NCI-H1436 (cell line): Measurements from ENCODE around the gene PCNT.

Experiments
- DNase-seq: peaks from one replicate; lab custom pipeline; 2025; lab: John Stamatoyannopoulos, UW

The PCNT gene

DNA sequence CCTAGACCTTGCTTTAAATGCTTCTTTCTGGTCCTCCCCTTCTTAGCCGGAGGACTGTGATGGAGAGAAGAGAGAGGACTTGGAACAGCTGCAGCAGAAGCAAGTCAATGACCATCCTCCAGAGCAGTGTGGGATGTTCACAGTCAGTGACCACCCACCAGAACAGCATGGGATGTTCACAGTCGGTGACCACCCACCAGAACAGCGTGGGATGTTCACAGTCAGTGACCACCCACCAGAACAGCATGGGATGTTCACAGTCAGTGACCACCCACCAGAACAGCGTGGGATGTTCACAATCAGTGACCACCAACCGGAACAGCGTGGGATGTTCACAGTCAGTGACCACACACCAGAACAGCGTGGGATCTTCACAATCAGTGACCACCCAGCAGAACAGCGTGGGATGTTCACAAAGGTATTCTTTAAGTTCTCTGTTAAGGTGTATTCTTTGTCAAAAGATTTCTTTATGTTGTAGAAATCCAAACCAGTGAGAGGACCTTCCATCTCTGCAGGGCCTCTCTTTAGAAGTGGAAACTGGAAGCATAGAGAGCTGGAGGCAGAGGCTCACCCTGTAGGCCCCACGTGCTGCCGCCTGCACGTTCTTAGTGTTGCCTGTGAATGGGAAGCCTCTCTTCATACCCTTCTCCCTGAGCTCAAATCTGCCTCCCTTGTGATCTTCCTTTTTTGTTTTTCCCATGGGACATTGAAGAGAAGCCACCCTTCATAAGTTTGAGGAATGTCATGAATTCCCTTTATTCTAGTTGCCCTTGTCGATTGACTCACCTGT lies 10.6 kb downstream of the PCNT start:
- DNase-seq: no peak

DNA sequence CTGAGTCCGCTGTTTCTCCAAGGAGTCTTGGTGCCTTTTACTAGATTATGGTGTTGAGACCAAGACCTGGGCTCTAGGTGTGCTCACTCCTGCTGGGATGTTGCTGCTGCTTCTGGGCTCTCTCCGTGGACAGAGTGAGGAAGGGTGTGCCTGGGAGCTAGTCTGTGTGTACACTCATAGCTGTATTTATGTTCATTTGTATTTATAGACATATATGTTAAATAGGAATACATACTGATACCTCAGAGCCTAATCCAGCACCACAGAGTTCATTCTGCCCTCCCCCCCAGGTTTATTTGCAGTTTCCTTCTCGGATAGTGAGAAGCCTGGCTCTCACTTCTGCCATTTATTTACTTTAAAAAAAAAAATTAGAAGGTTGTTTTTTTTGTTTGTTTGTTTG lies 12.6 kb downstream of the PCNT start:
- DNase-seq: no peak

DNA sequence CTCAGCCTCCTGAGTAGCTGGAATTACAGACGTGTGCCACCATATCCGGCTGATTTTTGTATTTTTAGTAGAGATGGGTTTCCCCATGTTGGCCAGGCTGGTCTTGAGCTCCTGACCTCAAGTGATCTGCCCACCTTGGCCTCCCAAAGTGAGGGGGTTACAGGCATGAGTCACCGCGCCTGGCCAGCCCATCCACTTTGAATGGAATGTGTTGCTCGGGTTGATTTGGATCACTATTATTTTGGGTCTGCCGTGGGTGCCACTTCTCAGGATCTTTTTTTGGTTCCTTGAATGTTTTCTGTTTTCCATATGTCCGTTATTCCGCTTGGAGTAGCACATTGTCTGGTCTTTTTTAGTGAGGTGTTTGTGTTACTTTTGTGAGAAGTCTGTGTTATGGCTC lies 17.0 kb downstream of the PCNT start:
- no peak for DNase-seq

DNA sequence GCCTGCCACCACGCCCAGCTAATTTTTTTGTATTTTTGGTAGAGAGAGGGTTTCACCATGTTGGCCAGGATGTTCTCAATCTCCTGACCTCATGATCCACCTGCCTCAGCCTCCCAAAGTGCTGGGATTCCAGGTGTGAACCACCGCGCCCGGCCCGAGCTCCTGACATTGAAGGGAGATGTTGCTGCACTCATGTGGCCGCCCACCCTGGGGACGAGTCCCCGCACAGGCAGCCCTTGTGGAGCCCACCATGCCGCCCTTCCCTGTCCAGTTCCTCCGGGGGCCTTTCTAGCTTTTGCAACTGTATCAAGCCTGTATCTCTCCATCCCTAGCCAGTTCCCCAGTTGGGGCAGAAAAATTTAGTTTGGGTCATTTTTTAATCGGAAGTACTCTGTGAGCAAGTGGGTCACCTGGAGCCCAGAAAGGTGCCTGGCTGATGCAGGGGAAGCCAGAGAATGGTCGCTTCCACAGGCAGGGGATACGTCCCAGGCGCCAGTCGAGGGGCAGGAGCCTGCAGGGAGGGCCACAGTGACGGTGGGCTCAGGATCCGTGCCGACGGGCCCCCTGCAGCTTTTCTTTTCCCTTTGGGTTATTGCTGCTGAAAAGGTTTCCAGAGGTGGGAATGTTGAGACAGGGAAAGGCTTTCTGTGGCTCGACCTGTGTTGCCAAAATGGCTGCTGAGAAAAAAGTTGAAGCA lies 20.4 kb downstream of the PCNT start:
- DNase-seq: no peak

DNA sequence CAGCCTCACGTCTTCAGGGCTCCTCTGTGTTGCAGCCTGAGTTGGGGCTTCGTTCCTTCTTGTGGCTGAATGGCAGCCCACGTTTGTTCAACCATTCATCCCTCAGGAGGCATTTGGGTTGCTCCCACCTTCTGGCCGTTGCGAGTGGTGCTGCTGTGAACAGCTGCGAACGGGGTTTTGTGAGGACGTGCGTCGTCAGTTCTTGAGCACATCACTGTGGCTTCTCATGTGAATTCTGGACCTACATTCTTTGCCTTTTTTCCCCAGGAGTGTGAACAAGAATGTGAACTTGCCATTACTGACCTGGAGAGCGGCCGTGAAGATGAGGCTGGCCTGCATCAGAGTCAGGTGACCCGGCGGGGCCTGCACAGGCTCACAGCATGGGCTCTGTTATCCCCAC lies 21.9 kb downstream of the PCNT start:
- DNase-seq: no peak

DNA sequence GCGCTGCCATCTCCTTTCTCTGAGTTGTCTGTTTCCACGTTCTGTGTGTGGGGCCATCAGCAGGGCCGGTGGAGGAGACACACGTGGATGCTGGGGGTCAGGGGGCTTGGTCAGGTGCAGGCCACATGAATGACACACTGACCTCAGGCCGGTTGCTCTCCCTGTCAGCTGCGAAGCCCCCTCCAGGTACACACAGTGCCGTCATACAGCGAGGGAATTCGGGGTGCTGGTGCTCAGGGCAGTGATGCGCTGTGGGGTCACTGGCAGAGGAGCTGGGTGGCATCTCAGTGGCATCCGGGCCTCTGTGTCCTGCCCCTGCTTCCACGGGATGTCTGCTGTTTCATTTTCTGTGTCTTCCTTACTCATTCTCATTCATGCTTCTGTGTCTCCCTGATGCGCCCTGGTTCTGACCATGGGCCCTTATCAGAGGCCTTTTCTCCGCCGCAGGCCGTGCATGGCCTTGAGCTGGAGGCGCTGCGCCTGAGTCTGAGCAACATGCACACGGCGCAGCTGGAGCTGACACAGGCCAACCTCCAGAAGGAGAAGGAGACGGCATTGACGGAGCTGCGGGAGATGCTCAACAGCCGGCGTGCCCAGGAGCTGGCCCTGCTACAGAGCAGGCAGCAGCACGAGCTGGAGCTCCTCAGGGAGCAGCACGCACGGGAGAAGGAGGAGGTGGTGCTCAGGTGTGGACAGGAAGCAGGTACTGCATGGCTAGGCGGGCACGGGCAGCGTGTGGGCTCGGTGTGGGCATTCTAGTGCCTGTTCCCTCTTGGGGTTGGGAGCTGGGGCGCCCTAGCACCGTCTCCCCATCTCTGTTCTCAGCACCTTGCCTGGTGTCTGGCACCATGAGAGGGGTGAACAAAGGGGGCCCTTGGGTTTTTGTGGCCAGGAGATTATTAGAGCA lies 22.6 kb downstream of the PCNT start:
- no peak for DNase-seq

DNA sequence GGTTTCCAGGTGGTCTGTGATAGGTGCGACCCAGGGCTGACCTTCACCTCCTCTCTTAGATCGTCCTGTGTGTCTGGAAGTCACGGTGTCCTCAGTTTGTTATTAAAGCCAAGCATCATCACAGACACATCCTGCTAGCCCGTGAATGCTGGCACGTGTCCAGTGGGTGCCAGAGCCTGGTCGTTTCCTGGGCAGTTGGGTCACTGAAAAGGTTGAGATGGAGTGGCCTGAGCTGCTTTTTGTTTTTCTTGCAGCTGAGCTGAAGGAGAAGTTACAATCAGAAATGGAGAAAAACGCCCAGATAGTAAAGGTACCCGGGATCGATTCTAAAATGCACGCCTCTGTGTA lies 23.2 kb downstream of the PCNT start:
- DNase-seq: no peak

DNA sequence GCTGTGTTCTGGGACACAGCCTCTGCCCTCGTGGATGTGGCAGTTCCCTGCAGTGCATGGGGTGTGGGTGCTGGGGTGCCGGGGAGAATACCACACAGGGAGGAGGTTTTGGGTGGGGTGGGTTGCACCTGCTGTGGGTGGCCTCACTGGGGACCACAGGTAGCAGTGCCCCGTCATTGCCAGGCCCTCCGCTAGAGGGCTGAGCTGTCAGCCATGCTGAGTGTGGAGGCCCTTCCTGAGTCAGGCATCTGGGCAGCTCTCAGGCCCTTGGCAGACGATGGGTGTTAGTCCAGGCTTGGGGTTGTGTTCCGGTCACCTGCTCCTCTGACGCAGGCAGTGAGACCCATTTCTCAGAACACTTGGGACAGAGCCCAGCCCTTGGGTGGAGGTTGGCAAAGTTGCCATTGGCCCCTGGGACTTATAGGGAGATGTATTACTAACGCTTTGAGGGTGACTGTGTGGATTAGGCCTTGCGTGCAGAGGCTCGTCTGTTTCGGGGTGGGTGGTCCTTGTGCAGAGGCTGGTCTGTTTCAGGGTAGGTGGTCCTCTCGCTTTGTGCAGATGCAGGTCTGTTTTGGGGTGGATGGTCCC lies 23.9 kb downstream of the PCNT start:
- no peak for DNase-seq

DNA sequence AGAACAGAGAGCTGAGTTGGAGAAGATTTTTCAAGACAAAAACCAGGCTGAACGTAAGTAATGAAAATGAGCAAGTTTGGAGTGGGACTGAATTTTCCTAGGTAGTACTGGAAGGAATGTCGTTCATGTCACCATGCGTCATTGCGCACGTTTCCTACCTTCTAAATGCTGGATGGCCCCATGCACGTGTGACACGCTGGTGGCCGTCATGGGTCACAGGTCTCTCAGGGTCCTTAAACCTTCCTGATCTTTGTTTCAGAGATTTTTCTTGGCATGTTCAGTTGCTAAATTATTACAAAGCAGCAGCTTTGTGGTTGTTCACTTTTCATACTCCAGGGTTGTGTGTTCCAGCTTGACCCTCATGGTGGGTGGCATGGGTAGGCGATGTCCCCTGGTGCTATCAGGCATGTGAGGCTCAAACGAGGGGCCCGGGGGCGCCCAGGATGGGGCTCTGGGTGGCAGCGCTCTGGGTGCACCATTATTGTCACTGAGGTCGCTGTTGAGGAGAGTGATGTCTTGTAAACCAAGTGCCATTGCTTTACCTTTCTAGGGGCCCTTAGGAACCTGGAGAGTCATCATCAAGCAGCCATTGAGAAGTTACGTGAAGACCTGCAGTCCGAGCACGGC lies 25.3 kb downstream of the PCNT start:
- no peak for DNase-seq

DNA sequence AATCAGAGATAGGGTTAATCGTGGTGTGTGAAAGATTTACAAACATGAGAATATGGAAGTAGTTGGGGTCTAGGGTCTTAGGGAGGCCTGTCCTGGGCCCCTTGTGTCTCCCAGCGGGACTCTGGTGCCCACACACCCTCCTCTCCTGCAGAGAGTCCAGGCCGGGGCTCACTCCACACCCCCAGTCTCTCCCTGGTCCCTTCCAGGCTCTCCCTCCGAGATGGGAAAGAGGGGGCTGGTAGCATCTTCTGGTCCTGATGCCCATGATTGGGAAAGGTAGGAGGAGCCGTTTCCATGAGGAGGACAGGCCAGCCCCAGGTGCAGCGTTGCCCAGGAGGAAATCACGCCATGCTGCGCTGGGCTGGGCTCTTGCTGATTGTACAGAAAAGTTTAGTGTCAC lies 26.6 kb downstream of the PCNT start:
- no peak for DNase-seq

DNA sequence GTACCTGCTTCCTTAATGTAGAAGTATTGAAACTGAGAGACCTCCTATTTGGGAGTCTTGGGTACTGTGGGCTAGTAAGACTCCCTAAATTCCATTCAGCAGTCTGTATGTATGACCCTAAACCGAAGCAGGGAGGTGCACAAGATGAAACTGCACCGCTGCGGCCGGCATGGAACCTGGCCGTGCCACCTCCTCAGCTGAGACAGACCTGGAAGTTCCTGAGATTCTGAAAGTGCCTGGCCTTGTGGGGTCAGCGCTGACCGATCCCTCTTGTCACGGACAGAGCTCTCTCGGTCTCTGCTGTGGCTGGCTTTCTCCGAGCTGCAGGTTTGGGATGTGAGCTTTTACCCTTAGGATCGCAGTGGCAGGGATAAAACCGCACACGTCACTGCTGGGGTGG lies 27.0 kb downstream of the PCNT start:
- no peak for DNase-seq

DNA sequence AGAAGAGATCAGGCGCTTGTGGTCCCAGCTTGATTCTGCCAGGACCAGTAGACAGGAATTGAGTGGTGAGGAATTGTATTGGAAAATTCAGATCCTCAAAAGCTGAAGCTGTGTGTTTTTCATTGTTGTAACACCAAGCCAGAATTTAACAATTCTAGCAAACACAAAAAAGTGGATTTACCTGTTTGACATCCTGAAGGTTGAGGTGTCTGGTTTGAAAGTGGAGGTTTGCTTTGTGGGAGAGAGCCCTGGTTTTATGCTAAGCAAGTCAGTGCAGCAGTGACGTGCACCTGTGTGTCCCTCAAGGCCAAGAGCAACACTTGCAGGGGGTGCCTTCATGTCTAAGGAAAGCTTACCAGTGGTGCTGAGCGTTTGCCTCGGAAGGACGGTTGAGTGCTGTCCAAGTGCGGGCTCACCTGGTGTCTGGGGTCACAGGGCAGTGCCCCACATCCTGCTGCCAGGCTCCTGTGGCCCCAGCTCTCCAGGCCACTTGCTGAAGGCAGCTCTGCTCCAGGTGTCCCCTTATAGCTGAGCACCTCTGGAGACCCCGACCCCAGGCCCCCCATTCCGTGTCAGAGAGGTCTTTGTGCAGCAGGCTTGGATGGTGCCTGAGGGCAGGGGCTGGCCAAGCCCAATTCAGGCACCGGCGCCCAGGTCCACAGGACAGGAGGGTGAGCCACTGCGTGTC lies 27.7 kb downstream of the PCNT start:
- DNase-seq: no peak

DNA sequence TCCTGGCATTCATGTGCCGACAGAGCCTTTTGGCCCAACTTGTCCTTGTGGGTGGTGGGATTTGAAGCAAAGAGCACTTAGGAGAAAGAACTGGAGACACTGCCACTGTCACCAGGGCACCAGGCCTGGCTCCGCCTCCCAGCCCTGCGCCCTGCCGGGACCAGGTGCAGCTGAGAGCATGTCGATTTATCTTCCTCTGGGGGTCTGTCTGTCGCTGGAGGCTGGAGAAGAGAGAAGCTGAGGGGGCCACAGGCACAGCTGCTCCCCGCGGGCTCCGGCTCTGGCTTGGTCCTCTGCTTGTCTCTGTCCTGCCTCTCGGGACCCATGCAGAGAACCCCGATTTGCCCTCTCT lies 28.2 kb downstream of the PCNT start:
- DNase-seq: no peak

DNA sequence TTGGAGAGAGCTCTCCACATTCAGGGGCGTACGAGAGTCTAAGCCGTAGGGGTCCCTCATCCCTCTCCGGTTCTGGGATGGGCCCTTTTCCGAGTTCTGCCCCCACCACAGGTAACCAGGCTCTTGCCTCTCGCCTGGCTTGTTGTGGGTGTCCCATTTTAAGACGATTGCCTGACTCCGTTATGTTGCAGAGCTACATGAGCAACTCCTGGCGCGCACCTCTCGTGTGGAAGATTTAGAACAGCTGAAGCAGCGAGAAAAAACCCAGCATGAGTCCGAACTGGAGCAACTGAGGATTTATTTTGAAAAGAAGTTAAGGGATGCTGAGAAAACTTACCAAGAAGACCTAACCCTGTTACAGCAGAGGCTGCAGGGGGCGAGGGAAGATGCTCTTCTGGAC lies 29.0 kb downstream of the PCNT start:
- no peak for DNase-seq

DNA sequence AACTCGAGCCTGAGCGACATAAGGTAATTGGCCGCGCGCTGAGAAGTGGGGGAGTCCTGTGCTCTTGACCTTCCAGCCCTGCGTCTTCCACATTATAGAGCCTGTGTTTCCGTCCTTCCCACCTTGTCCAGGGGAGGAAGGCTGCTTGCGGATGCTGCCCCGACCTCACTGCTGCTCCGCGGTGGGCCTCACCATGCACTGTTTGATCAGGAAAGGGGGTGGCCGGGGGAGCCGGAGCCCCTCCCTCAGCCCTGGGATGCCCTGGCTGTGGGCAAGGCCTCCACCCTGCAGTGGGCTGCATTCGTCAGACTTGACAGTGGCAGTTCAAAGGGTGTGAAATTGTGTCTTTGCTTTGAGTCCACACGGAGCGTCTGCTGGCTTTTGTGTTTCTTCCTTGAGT lies 30.1 kb downstream of the PCNT start:
- no peak for DNase-seq

DNA sequence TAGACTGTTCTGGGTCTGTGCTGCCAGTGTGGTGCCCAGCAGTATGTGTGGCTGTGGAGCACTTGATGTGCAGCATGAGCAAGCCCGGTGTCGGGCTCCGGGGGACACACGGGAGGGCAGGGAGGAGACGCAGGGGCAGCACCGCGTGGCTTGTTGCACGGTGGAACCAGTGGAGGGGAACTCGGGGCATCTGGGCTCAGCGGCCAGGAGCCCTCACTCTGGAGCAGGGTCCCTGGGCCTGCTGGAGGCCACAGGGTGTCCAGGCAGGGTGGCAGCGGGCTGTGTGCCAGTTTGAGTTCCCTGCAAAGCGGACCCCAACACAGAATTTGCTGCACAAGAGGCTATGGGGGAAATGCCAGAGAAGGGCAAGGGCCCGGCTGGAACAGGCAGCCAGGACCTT lies 30.6 kb downstream of the PCNT start:
- no peak for DNase-seq

DNA sequence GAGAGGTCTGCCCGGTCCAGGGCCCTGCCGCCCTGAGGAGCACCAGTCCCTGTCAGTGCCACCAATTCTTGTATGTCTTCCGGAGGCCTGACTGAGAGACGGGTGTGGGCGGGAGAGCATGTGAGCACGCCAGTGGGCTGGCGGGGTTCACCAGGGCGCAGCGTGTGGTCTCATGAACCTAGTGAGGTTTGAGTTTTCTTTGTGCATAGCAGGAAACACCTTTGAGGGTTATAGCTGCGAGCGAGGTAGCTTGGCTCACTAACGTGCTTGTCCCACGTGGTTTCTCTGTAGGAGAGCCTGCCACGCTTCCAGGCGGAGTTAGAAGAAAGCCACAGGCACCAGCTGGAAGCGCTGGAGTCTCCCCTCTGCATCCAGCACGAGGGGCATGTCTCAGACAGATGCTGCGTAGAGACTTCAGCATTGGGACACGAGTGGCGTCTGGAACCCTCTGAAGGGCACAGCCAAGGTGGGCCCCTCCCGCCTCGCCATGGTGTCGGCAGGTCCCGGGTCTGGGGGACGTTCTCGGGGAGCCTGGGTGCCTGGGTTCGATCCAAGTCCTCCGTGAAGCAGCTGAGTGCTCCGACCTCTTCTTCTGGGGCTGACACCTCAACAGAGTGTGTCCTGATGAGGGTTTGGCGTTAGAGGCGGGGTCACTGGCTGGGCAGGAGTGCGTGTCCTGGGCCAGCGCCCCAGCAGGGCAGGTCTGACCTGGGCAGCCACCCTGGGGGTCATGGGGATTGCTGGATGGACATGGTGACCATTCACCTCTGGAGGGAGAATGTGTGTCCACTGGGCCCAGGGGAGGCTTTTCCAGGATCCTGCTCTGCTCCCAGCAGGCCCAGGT lies 31.4 kb downstream of the PCNT start:
- no peak for DNase-seq

DNA sequence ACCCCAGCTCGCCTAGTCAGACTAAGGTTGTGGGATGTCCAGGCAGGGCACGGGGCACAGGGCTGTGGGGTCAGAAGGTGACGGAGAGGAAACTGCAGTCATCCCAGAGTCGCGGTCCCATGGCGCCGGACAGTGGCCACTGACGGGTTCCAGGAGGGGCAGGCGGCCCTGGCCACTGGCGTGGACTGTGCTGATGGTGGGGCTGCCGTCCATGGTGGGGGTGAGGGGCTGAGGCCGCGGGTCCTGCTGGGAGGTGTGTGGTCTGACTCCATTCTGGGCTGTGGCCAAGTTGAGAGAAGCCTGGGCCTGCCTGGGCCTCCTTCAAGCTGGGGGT lies 32.0 kb downstream of the PCNT start:
- no peak for DNase-seq

DNA sequence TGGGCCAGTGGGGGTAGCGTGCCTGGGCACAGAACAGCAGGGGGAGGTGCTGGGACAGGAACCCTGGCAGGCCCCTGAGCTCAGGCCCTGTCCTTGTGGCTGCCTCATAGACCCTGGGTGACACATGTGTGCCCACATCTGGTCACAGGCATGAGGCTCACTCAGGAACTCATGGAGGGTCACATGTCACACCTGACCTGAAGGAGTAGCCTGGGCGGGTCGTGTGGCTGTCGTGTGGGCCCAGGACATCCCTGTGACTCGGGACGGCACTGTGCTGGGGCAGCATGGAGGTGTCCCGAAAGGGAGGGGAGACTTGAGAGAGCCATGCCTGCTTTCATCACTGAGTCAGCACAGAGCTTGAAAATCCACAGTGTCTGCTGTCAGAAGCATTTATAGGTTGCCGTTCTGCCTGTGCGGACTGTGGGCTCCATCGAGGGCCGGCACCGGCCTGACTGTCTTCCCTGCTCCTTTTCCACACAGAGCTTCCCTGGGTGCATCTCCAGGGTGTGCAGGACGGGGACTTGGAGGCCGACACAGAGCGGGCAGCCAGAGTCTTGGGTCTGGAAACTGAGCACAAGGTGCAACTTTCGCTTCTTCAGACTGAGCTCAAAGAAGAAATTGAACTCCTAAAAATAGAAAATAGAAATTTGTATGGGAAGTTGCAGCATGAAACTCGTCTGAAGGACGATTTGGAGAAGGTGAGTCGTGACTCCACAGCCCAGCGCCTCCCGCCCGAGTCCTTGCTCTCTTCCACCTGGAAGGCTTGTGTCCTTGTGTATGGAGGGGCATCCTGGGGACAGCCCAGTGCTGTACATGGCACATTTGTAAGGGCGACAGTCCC lies 32.8 kb downstream of the PCNT start:
- no peak for DNase-seq

DNA sequence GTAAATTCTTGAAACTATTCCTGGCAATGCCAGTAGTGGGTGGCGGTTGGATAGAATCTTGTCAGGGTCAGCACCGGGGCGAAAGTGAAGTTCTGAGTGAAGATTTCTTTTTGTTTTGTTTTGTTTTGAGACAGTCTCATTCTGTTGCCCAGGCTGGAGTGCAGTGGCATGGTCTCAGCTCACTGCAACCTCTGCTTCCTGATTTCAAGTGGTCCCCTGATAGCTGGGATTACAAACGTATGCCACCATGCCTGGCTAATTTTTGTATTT lies 33.3 kb downstream of the PCNT start:
- DNase-seq: no peak
